GM12865 (cell line): ENCODE data around the gene SEC11C.

Experiments used
- DNase-seq: peaks from one replicate; pipeline ENCODE4 v3.0.0; 2010; ENCODE audit warnings: low read depth
- H3K4me3 ChIP-seq: 2 replicates; pipeline ENCODE4 v1.5.1; 2011; ENCODE audit warnings: mild to moderate bottlenecking, low read depth, low read length, control low read depth
- TF ChIP-seq, protein P1 (sequence below): IDR thresholded peaks from 2 replicates; pipeline ENCODE4 v1.5.1; 2011; ENCODE audit warnings: low read length, control low read depth, low read depth, inconsistent platforms; ENCODE audit not compliant: insufficient read depth; ENCODE audit errors: missing control alignments

The SEC11C gene

DNA sequence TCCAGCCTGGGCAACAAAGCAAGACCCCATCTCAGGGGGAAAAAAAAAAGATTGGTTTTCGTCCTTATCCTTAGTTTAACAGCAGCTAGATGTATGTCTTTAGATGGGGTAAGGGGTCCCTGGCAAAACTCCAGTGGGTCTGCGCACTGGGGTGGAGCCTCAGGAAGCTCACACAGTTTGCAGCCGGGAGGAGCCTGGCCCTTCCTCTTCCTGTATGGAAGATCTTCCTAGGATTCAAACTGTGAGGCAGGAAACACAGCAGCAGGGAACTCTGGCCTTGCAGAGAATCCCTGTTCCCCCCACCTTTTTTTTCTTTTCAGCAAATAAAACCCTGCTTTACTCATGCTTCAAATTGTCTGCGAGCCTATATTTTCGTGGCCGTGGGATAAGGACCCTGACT lies 67.8 kb downstream of the SEC11C start:
- H3K4me3 ChIP-seq, result no peak overlapping the region
- DNase-seq, result no peak
- TF ChIP-seq, protein P1, sequence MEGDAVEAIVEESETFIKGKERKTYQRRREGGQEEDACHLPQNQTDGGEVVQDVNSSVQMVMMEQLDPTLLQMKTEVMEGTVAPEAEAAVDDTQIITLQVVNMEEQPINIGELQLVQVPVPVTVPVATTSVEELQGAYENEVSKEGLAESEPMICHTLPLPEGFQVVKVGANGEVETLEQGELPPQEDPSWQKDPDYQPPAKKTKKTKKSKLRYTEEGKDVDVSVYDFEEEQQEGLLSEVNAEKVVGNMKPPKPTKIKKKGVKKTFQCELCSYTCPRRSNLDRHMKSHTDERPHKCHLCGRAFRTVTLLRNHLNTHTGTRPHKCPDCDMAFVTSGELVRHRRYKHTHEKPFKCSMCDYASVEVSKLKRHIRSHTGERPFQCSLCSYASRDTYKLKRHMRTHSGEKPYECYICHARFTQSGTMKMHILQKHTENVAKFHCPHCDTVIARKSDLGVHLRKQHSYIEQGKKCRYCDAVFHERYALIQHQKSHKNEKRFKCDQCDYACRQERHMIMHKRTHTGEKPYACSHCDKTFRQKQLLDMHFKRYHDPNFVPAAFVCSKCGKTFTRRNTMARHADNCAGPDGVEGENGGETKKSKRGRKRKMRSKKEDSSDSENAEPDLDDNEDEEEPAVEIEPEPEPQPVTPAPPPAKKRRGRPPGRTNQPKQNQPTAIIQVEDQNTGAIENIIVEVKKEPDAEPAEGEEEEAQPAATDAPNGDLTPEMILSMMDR, result no peak
